Medulla oblongata (tissue), 1 donor: ENCODE results near the gene SP140L.
"Not testable (repeated sequence)": the region's sequence is repeated elsewhere in the genome, so short reads cannot be mapped to it uniquely, and the experiment has no call there.

ENCODE experiments used
- DNase-seq: peaks from one replicate; pipeline ENCODE4 v3.0.0-alpha.2; 2015; ENCODE audit errors: extremely low spot score

The SP140L gene

DNA sequence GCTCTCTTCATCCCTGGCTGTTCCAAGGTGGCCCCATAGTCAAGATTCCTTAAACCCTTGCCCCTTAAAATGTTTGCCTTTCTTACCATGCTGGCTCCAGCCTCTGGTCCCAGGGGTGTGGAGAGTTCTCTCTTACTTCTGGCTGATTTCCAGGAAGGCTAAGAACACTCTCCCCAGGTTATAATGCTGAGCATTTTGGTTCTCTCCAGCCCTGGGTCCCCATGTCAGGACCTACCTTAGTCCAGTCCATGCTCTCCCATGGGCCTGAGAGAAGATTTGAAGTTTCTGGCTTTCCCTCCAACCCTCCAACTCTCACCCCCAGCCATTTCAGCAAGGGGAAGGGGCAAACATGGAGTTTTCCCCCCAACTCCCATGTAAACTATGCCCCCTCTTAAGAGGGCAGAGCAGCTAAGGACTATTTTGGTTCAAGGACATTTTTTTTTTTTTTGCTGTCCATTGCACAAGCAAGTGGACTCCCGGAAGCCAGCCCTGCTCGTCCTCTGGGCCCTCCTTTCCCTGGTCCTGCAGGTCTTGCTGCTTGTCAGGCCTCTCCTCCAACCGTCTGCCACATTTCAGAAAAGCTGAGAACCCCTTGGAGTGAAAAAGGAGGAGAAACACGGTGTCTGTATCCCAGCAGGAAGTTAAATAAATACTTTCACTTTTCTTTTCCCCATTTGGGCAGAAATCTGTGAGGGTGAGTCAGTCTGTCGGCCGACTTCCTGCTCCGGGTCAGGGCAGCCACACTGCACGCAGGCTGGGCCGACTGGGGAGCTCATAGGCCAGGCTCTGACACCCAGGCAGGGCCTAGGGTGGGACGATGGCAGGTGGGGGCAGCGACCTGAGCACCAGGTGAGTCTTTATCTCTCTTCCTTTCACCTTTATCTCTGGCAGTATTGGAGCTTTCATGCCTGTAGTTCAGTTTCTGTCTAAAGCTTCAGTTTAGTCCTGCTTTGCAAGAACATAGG is at the start of gene SP140L:
TSS of gene SP140L (plus strand) at position 741 of the 965 bp plus-strand sequence. CDS start at position 818, 77 bp downstream.
- peak; percentile 66 for DNase-seq

DNA sequence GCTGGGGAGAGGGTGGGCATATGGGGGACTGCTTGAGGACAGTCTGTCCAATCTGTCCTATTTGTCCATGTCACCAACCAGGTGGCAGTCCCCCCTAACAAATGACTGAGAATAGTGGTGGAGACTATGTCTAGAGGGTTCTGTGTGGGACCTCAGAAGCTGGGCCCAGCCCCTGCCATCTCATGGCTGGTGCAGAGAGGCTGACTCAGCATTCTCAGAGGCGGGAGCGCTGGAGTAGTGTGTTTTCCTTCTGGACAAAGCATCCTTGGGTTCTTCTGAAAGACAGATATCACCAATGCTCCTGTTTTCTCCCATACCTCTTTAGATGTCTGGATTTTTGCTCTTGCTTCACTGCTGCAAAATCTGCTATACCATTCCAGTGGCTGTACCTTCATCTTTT is 44.1 kb upstream of the SP140L start:
- no peak for DNase-seq

DNA sequence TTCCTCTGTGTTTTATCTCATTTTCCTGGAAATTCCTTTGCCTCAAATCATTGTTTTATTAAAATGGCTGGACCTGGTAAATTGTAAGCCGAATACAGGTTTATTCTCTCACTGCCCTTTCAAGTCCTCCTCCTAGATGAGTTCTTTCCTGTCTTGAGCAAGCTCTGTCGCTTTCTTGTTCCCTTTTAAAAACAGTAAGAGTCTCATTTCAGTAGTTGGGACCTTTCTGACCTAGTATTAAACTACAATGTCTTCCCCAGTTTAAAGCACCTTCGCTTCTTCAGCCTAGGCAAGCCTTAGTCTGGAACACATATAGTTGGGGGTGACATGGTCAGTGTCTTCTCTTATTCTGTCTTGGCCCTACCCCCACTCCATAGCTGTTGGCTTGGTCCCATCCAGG is 40.9 kb upstream of the SP140L start:
- no peak for DNase-seq

DNA sequence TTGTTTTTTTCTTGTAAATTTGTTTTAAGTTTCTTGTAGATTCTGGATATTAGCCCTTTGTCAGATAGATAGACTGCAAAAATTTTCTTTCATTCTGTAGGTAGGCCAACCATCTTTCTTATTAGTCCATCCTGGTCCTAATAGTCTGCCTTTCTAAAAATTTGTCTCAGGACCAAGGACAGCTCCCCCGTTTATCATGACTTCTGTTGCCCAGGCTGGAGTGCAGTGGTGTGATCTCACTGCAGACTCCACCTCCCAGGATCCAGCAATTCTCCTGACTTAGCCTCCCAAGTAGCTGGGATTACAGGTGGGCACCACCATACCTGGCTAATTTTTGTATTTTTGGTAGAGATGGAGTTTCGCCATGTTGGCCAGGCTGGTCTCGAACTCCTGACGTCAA is 37.7 kb upstream of the SP140L start:
- DNase-seq, result not testable (repeated sequence)

DNA sequence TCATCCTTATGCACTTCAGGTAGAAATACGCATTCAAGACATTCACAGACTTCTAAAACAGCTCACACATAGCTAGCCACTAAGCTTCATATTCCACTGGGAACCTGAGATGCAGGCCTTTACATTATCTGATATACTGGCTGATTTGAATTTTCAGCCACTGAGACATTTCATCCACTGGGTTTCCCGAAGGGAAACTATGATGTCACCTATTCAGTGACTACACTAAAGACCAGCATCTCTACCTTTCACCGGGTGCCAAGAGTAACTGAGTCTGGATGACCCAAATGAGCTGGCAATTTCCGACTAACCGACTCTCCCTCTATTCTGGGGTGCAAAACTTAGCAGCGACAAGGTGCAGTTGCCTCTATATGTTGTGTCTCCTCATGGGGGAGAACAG is 31.8 kb upstream of the SP140L start:
- DNase-seq, result no peak

DNA sequence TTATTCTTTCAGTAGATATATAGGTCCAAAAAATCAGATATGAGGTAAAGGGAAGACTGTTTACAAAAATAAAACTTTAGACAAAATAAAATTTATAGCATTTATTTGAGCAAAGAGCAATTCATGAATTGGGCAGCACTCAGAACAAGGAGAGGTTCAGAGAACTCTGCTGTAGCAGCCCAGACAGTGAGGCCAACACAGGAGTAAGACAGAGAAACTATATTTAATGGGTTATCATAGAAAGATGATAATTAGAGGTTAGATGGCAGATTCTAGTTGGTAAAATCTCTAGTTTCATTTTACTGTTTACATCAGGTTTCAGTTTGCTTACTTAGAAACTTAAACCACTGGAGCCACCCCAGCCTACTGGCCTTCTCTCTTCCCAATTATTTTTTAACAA is 30.1 kb upstream of the SP140L start:
- DNase-seq, result no peak

DNA sequence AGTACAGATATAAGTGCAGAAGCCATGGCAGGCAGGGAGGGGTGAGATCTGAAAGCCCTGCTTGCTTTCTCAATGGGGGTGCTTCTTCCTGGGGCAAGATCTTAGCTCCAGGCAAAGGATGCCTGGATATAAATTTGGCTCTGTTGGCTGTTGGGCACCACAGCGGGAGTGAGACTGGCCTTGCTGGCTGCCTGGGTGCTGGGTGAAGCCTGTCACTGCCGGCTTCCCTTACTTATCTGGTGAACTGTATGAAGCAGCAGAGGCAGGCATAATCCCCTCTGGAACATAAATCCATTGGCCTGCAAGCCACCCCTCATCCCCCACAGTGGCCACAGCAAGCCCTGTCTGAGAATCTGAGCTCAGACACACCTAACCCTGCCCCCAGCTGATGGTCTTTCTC is 27.4 kb upstream of the SP140L start:
- DNase-seq, result no peak

DNA sequence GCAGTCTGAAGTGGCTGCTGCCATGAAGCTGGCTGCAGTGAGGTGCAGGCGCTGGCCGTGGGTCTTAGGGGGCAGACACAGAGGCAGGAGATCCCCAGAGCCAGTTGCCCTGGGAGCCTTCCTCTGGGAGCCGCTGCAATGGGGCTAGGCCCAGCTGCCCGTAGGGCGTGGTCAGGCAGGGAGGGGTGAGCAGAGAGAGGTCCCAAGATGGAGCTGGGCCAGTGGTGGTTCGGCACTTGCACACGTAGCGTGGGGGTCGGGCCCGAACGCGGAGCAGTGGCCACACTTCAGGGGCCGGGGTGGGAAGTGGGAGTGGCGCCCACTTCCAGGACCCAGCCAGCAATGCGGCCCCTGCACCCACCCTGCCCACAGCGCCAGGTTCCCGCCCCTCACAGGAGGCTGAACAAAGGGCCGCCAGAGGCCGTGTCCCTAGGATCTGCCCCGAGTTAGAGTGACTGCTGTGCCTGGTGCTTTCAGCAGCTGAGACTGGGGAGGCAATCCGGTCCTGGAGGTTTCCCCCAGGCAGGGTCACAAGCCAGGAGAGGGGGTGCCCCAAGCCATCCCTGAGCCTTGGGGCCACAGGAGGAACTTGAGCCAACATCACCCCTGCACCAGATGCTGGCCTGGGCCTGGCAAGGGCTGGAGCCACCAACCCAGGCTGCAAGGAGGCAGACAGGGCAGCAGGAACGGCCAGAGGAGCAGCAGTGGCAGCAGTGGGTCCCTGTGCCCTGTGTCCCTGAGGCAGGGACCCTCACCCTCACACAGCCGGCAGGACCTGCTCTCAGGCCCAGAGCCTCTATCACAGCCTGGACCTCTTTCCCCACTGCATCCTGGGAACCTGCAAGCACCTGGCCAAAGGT is 21.3 kb upstream of the SP140L start:
- DNase-seq, result no peak

DNA sequence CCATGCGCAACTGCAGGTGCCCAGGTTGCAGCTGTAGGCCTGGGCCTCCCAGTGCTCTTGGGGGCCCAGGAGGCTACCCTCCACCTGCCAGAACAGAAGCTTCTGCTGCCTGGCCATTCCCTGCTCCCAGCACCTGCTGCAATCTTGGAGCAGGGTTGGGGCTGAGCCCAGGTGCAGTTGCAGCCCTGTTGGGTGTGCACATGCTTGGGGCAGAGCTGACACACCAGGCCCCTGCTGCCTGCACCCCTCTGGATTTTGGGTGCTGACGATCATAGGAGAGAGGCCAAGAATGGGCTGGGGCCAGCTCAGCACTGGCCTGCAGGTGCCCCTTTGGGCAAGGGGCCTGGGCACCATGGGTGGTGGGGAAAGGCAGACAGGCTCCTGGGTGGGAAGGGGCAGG is 20.5 kb upstream of the SP140L start:
- no peak for DNase-seq

DNA sequence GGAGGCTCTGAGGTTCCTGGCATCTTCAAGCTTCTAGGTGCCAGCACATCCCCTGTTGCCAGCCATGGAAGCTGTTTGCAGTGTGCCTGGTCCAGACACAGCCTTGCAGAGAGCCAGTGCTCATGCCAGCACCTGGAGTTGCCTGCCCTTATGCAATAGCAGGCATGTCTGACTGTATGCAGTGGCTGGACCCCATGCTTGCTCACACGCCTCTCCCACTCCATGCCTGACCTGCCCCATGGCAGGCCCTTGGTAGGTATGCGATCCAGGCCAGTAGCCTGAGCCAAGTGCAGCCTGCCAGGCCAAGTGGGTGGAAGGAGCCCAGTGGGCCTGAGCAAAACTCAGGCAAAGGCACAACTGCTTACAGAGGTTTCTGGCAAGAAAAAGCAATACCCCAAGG is 19.5 kb upstream of the SP140L start:
- no peak for DNase-seq

DNA sequence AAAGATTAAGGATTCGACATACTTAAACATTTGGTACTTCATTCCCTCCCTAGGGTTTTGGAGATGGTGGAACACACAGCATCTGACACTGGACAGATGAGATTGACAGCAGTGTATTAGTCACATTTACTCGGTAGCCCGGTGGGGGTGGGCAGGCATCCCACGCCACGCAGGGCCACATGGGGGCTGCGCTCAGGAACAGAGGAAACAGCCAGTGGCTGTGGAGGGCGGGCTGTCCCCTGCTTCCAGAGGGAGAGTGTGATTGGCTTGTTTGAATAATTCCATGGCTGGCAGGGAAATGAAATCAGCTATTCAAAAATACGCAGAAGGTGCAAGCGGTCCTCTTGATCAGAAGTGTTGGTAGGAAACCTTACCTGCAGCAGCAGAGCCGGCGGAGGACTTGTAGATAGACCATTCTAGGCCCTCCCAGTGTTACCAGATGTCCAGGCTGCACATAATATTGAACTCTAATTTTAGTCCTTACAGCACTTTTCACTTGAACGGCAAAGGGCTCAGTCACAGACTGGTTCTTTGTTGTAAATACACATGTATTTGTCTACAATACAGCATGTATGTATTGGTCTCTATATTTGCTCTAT is 18.5 kb upstream of the SP140L start:
- DNase-seq, result no peak

DNA sequence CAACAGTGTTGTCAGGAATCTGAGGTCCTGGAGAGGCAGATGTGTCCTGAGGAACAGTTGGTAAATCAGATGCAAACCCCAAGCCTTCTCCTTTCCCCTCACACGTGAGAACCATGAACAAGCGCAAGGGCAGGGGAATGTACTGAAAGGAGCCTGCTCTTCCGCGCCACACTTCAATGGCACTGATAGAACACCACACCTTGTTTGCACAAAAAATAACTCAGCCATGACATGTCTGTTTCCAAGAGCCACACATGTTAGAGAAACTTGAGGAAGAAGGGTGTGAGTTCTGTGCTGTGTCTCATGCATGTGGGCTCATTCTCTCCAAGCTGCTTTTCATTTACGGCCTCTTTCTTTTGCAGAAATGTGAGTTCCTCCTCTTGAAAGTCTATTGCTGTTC is 16.2 kb upstream of the SP140L start:
- DNase-seq, result not testable (repeated sequence)

DNA sequence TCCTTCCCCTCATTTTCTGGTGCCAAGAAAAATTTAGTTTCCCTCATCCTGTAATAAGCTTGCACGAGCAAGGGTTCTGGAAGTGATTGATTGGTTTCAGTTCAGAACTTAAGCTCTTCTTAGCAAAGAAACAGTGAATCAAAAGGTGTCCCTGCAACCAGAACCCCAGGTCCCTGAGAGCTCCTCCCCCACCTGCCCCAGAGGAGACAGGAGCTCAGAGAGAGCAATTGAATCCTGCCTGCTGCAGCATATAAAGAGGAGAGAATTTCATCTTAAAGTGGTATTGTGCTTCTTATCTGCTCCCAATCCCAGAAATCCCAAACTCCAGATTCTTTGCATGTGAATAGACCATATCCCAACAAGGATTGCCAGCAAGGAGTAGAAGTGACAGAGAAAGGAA is 15.4 kb upstream of the SP140L start:
- DNase-seq, result not testable (repeated sequence)

DNA sequence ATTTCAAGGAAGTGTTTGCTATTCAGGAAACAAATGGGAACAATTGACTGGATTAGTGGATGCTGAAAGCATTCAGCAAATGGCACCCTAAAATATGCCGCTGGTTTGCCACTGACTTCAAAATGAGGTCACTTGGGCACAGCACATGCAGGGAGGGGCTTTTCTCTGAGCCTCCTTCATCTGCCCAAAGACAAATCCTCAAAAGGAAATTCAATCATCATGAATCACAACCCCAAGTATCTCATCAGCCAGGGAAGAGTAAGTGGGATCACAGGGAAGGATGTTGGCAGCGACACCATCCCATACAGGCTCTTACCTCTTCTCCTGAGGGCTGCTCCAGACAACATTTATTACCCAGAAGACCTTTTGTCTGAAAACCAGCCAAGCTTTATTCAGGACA is 14.4 kb upstream of the SP140L start:
- no peak for DNase-seq

DNA sequence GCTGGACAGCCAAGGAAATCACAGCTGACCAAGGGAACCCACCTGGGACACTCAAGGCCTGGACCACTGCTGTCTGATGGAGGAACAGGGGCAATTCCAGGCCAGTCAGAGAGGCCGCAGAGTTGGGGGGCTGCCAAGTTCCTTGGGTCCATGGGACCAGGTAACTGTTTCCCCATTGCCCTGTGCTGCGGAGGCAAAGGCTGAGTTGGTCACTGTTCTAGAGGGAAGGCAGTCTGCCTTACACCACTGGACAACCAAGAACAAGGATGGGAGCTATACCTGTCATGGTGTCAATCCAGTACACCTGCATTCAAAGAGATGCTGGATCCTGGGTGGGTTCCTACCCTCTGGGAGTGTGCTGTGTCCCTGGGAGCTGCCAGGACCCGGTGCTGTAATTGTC is 9.6 kb upstream of the SP140L start:
- no peak for DNase-seq

DNA sequence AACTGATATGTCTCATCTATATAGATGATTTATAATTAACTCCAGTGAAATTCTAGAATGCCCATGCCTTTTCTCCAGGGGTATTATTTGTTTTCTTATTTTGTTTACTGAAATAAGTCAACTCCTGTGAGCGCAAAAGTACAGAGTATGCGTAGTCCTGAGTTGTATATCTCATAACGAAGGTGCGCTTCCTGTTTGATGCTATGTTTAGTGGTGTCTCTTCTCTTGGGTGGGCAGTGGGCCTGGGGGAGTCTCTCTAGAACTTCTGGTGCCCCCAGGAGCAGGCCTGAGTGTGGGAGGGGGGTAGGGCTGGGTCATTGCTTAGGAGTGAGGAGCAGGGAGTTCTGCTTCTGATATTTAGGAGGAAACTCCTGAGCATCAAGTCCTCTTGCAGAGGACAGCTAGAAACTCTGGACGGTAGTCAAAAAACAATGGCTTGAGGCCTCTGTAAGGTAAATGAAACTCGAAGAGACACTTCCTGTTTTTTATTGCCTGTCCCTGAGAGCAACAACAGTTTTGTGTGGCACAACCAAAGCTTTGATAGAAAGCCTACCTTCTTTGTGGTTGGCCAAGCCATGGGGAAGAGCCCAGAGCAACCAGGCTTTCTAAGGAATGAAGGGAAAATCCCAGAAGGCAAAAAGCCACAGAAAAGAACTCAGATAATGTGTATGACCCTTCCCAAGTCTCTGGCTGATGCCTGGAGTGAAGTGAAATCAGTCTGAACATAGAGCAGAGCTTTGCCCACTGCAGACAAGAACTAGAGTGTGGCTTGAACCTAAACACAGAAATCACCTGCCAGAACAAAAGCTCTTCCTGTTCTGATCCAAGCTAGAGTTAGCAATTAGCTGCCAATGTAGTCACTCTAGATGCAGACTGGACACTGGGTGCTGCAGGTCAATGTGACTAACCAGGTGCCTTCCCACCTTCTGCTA is 8.5 kb upstream of the SP140L start:
- DNase-seq, result peak; percentile 9

DNA sequence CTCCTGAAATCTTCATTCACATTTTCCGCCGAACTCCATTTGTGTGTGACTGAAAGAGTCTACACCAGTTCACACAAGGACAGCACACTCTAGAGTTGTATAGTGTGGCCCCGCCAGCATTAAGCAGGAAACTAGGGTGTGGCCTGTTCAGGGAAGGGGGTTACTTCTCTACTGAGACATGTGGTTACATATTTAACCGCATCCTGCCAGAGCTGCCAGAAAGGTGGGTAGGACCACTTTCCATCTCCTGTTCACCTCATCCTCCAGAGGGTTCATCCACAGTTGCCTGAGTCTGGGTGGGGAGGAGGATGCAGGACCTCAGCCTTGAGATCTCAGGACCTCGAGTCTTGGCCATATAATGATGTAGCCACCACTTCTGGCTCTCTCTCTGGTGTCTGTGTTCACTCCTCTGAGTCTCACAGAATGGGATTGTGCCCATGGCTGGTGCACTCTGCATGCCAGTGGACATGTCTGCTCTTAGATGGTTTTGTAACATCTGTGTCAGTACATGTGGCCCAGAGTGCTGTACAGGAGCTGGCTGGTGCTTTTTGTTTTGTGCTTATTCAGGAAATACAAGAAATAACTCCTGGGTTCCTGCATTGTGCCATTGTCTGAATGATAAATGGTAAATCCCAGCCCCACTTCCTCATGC is 7.7 kb upstream of the SP140L start:
- DNase-seq, result no peak

DNA sequence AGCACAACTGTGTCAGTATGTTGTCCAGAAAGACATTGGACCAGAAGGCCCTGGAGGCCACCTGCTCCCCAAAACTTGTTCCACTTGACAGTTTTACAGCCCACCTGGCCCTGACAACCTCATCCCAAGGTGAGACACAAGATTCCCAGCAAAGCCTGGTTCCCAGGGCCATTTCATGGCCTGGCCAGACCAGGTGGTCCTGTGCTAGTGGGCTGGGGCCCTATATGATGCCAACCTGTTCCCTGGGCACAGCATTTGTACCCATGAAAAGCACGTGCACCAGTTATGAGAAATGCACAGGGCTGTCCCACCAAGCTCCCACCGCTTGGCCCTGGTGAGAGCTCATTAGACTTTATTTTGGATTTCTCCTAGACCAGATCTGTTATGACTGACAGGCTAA is 6.0 kb upstream of the SP140L start:
- no peak for DNase-seq

DNA sequence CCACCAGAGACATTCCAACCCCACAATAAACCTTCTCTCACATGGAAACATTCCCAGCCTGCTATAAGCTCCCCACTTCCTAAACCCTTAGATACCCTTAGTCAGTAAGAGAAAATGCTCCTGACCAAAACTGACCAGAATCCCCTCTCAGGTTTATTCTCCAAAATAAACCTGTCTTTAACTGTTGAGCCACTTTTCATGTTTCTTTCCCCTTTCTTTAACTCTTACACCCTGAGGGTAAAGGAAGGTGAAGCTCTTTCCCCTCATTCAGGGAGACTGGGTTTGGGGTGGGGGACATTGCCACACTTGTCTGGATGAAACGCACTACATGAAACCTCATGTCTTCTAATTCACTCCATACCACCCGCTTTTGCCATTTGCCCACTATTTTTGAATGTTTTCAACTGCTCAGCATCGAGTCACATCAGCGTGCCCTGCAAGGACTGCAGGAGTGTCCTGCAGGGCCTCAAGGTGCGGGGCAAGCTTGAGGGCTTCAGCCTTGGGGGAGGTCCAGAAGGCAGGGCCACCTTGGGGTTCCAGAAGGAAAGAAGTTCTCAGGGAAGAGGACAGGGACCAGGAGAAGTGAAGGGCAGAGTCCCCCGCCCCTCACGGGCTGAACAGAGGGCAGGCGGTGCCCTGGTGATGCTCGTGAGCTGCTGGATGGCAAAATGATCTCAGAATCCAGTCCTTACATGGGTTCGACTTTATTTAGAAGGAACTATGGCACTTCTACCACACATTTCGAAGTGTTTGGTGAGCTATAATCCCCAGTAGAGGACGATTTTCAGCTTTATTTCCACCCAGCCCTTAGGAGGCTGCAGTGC is 4.2 kb upstream of the SP140L start:
- DNase-seq, result no peak
